Uterus (tissue), 4 donors: ENCODE results near the gene ERBIN. TPM values are rescaled to one million over a fixed set of nuclear protein-coding genes. Genes with fewer than 3 reads are reported as not detected.

Experiments used
- DNase-seq, 2 donors: peaks; one replicate each; pipeline ENCODE4 v3.0.0-alpha.2; 2019 to 2020
- H3K27ac ChIP-seq, 2 donors: fragments of 200-600 bp; sonication (generic); 1 replicate in 1 of 2; 2 replicates in 1 of 2; pipeline ENCODE4 v1.5.1; 2016 to 2018
- H3K27me3 ChIP-seq, 2 donors: fragments of 200-600 bp; sonication (generic); one replicate each; pipeline ENCODE4 v1.5.1; 2018 to 2019; ENCODE audit warnings: control low read depth in 1 of 2
- H3K36me3 ChIP-seq, 2 donors: fragments of 200-600 bp; sonication (generic); one replicate each; pipeline ENCODE4 v1.5.1; 2019; ENCODE audit warnings: control low read depth in 1 of 2
- H3K4me1 ChIP-seq, 2 donors: fragments of 200-600 bp; sonication (generic); one replicate each; pipeline ENCODE4 v1.5.1; 2018 to 2019; ENCODE audit warnings: control low read depth in 1 of 2
- H3K4me3 ChIP-seq, 2 donors: fragments of 200-600 bp; sonication (generic); 1 replicate in 1 of 2; 2 replicates in 1 of 2; pipeline ENCODE4 v1.5.1; 2018 to 2019; ENCODE audit warnings: mild to moderate bottlenecking in 1 of 2
- H3K9me3 ChIP-seq, 2 donors: fragments of 200-600 bp; sonication (generic); one replicate each; pipeline ENCODE4 v1.5.1; 2019; ENCODE audit warnings: control low read depth in 1 of 2
- POLR2A ChIP-seq, 2 donors: fragments of 450-650 bp; IDR thresholded peaks; one replicate each; pipeline ENCODE4 v1.6.1; 2016; ENCODE audit warnings: antibody characterized with exemption in 2 of 2, mild to moderate bottlenecking in 1 of 2, moderate library complexity in 1 of 2
- intact Hi-C: fragments of 100-400 bp; cut with DNase I; formaldehyde crosslinking; loops from one replicate; pipeline ENCODE4 v1.15.1; 2023; ENCODE audit warnings: low total_unique reads
- total RNA-seq, 4 donors: library from RNA; depleted of rRNA in 3 of 4; stranded (reverse); fragments of >200 nt in 3 of 4; gene quantifications; one replicate each; pipeline versions ENCODE4 v1.1.0 to v1.2.4, GENCODE V29; 2014 to 2023
- TF ChIP-seq, protein P1 (sequence below), 4 experiments: fragments of 200-600 bp in 2 of 4; fragments of 450-650 bp in 2 of 4; sonication (generic) in 2 of 4; IDR thresholded peaks; one replicate each; pipeline ENCODE4 v1.5.1; 2016 to 2019; ENCODE audit warnings: antibody characterized with exemption in 4 of 4, mild to moderate bottlenecking in 2 of 4, moderate library complexity in 1 of 4
- donor health status: DM: yes; HTN: yes; CAD: no.

The ERBIN gene
- total RNA-seq, 4 donors from 2014 or later: 26.1 to 159 (median 81.8) TPM

DNA sequence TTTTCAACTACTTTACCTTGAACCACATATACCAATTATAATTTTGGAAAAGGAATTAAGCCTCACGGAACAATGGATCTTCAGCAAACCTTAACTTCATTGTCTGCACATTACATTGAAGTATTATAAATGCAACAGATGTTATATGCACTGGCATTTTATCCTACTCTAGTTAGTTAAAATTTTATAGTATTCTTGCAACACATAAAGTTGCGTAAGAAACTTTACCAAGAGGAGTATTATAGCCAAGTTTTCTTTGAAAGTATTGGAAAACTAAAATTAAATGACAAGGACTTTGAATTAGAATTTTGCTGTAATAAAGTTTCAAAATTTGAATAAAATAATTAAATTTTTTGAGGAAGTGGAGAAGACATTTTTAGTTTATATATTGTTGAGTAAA lies 154.3 kb downstream of the ERBIN start:
- no peak for DNase-seq
- Histone ChIP-seq H3K9me3 (no peaks in the 10 kb centered on the region), H3K4me3 (no peak overlapping the region), H3K4me1 (no peaks in the 10 kb centered on the region), H3K27me3 (no peaks in the 10 kb centered on the region), H3K36me3 (no peaks in the 10 kb centered on the region), H3K27ac (no peak overlapping the region)
- TF ChIP-seq POLR2A (IDR thresholded peaks at IDR 0.05): no peak
- TF ChIP-seq, protein P1, sequence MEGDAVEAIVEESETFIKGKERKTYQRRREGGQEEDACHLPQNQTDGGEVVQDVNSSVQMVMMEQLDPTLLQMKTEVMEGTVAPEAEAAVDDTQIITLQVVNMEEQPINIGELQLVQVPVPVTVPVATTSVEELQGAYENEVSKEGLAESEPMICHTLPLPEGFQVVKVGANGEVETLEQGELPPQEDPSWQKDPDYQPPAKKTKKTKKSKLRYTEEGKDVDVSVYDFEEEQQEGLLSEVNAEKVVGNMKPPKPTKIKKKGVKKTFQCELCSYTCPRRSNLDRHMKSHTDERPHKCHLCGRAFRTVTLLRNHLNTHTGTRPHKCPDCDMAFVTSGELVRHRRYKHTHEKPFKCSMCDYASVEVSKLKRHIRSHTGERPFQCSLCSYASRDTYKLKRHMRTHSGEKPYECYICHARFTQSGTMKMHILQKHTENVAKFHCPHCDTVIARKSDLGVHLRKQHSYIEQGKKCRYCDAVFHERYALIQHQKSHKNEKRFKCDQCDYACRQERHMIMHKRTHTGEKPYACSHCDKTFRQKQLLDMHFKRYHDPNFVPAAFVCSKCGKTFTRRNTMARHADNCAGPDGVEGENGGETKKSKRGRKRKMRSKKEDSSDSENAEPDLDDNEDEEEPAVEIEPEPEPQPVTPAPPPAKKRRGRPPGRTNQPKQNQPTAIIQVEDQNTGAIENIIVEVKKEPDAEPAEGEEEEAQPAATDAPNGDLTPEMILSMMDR (IDR thresholded peaks at IDR 0.05): no peak
- intact Hi-C loops: no loop called here

DNA sequence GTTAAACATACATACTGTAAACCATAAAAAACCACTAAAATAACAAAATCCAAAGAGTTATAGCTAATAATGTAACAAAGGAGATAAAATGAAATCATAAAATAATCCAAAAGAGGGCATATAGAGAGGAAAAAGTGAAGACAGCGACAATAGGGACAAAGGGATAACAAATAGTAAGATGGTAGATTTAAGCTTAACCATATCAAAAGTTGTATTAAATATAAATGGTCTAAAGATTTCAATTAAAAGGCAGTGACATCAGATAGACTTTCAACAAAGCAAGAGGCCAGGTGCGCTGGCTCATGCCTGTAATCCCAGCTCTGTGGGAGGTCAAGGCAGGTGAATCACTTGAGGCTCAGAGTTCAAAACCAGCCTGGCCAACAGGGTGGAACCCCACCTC lies 163.0 kb downstream of the ERBIN start:
- no peak for TF ChIP-seq POLR2A (IDR thresholded peaks at IDR 0.05)
- TF ChIP-seq, protein P1 (IDR thresholded peaks at IDR 0.05): no peak
- DNase-seq: no peak
- Histone ChIP-seq H3K36me3 (no peaks in the 10 kb centered on the region), H3K27ac (no peak overlapping the region), H3K4me3 (no peak overlapping the region), H3K4me1 (no peaks in the 10 kb centered on the region), H3K9me3 (peaks cover 0 to 7% of the 10 kb centered on the region in 2 donors), H3K27me3 (no peaks in the 10 kb centered on the region)
- intact Hi-C loops: no loop called here

DNA sequence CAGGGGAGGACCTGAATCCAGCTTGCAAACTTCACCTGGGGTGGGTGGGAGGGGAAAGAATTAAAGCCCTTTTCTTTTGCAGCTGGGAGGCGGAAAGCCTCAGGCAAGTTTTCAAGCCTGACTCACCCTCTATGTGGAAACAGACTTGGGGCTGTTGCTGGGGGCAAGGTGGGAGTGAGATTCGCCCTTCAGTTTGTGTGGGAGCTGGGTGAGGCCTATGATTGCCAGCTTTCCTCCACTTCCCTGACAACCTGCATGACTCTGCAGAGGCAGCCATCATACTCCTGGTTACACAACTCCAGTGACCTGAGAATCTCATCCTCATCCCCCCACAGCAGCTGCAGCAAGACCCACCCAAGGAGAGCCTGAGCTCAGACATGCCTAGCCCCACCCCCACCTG lies 174.5 kb downstream of the ERBIN start:
- Histone ChIP-seq H3K9me3 (peaks cover 0 to 16% of the 10 kb centered on the region in 2 donors), H3K27me3 (no peaks in the 10 kb centered on the region), H3K4me1 (no peaks in the 10 kb centered on the region), H3K4me3 (no peak overlapping the region), H3K36me3 (no peaks in the 10 kb centered on the region), H3K27ac (no peak overlapping the region)
- intact Hi-C loops: no loop called here
- no peak for DNase-seq
- TF ChIP-seq POLR2A (IDR thresholded peaks at IDR 0.05): no peak
- TF ChIP-seq, protein P1 (IDR thresholded peaks at IDR 0.05): no peak

DNA sequence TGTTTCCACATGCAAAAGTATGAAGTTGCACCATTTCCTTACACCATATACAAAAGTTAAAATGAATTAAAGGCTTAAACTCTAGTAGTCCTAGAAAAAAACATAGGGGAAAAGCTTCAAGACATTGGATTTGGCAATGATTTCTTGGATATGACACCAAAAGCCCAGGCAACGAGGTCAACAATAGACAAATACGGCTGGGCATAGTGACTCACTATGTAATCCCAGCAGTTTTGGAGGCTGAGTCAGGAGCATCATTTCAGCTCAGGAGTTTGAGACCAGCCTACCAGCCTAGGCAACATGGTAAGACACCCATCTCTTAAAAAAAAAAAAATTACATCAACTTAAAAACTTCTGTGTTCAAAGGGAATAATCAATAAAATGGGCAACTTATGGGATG lies 186.8 kb downstream of the ERBIN start:
- TF ChIP-seq, protein P1 (IDR thresholded peaks at IDR 0.05): no peak
- no peak for TF ChIP-seq POLR2A (IDR thresholded peaks at IDR 0.05)
- no peaks in the 10 kb centered on the region for H3K27me3 ChIP-seq
- no peak for DNase-seq
- no peaks in the 10 kb centered on the region for H3K36me3 ChIP-seq
- H3K9me3 ChIP-seq: no peaks in the 10 kb centered on the region
- H3K27ac ChIP-seq: no peak overlapping the region
- H3K4me3 ChIP-seq: no peak overlapping the region
- intact Hi-C loops: no loop called here
- H3K4me1 ChIP-seq: no peaks in the 10 kb centered on the region

DNA sequence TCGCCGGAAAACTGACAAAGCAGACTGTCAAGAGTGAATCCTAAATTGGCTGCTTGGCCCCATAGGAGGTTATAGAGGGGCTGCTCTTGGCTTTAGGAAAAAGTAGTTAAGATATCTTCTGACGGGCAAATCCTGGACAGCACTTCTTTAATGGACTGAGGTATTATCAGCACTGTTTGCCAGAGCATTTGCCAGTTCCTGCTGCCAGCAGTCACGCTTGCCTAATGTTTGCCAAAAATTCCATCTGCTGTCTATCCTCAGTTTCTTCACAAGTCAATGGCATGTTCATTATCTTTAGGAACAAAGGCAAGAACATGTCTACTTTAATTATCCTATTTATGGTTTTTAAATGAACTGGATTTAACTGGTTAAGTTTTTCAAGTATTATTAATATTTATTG lies 191.9 kb downstream of the ERBIN start:
- intact Hi-C loops: no loop called here
- H3K27me3 ChIP-seq: no peaks in the 10 kb centered on the region
- H3K4me1 ChIP-seq: no peaks in the 10 kb centered on the region
- H3K9me3 ChIP-seq: no peaks in the 10 kb centered on the region
- H3K36me3 ChIP-seq: no peaks in the 10 kb centered on the region
- no peak for DNase-seq
- TF ChIP-seq, protein P1 (IDR thresholded peaks at IDR 0.05): no peak
- no peak for TF ChIP-seq POLR2A (IDR thresholded peaks at IDR 0.05)
- H3K4me3 ChIP-seq: no peak overlapping the region
- no peak overlapping the region for H3K27ac ChIP-seq
